Neural cell (in vitro differentiated cells): ENCODE measurements around the gene LRMDA. TPM values are rescaled to one million over a fixed set of nuclear protein-coding genes. Genes with fewer than 3 reads are reported as not detected.

Experiments used
- H2AFZ ChIP-seq: fragments of 200-600, 300-800 bp; sonication (generic), shearing (Covaris generic); 2 replicates; pipeline ENCODE4 v1.6.0; 2014; ENCODE audit warnings: low read depth, mild to moderate bottlenecking, antibody characterized with exemption, low read length, moderate library complexity
- H3F3A ChIP-seq: fragments of 200-600 bp; shearing (Covaris generic); 2 replicates; pipeline ENCODE4 v1.6.1; 2016; ENCODE audit warnings: mild to moderate bottlenecking, moderate library complexity, mixed read lengths, antibody characterized with exemption, low read length; ENCODE audit not compliant: insufficient read depth, poor library complexity, severe bottlenecking
- H3K27ac ChIP-seq: fragments of 200-600, 300-800 bp; sonication (generic), shearing (Covaris generic); 2 replicates; pipeline ENCODE4 v1.5.1; 2014; ENCODE audit warnings: mild to moderate bottlenecking, low read length, moderate library complexity
- H3K27me3 ChIP-seq: fragments of 300-800, 200-600 bp; sonication (generic), shearing (Covaris generic); 2 replicates; pipeline ENCODE4 v1.6.0; 2014; ENCODE audit warnings: mild to moderate bottlenecking, low read depth, low read length, moderate library complexity; ENCODE audit not compliant: insufficient read depth
- H3K36me3 ChIP-seq: fragments of 300-800, 200-600 bp; sonication (generic), shearing (Covaris generic); 2 replicates; pipeline ENCODE4 v1.5.1; 2014; ENCODE audit warnings: mild to moderate bottlenecking, antibody characterized with exemption, low read length, moderate library complexity; ENCODE audit not compliant: insufficient read depth
- H3K4me2 ChIP-seq: fragments of 300-800, 200-600 bp; sonication (generic), shearing (Covaris generic); 2 replicates; pipeline ENCODE4 v1.6.0; 2014; ENCODE audit warnings: mild to moderate bottlenecking, low read length
- H3K4me3 ChIP-seq: fragments of 300-800, 200-600 bp; sonication (generic), shearing (Covaris generic); 2 replicates; pipeline ENCODE4 v1.5.1; 2014; ENCODE audit warnings: mild to moderate bottlenecking, low read length, moderate library complexity
- H3K79me2 ChIP-seq: fragments of 200-600 bp; shearing (Covaris generic); replicated peaks from 2 replicates; pipeline ENCODE4 v1.6.0; 2014; ENCODE audit warnings: mild to moderate bottlenecking, low read length, moderate library complexity; ENCODE audit not compliant: insufficient read depth
- H3K9ac ChIP-seq: fragments of 300-800, 200-600 bp; sonication (generic), shearing (Covaris generic); 2 replicates; pipeline ENCODE4 v1.6.1; 2016; ENCODE audit warnings: mild to moderate bottlenecking, low read length, mixed read lengths
- H3K9me2 ChIP-seq: fragments of 200-600 bp; shearing (Covaris generic); 2 replicates; pipeline ENCODE4 v1.6.1; 2016; ENCODE audit warnings: mild to moderate bottlenecking, low read length, mixed read lengths; ENCODE audit not compliant: insufficient read depth
- H3K9me3 ChIP-seq: fragments of 200-600, 300-800 bp; sonication (generic), shearing (Covaris generic); 2 replicates; pipeline ENCODE4 v1.6.1; 2016; ENCODE audit warnings: mild to moderate bottlenecking, mixed run types, low read length, moderate library complexity, mixed read lengths
- H4K20me1 ChIP-seq: fragments of 200-600 bp; shearing (Covaris generic); 2 replicates; pipeline ENCODE4 v1.6.1; 2016; ENCODE audit warnings: mild to moderate bottlenecking, mixed run types; ENCODE audit not compliant: insufficient read depth
- CTCF ChIP-seq: fragments of 450-650 bp; IDR thresholded peaks from 2 replicates; pipeline ENCODE4 v1.5.1; 2014; ENCODE audit warnings: antibody characterized with exemption, mild to moderate bottlenecking, moderate library complexity; ENCODE audit not compliant: poor library complexity, severe bottlenecking
- EP300 ChIP-seq: fragments of 450-650 bp; conservative IDR thresholded peaks from 2 replicates; pipeline ENCODE4 v1.6.1; 2014; ENCODE audit warnings: antibody characterized with exemption, mild to moderate bottlenecking, moderate library complexity; ENCODE audit not compliant: poor library complexity, severe bottlenecking
- EZH2 ChIP-seq: fragments of 200-600, 300-800 bp; shearing (Covaris generic), sonication (generic); IDR thresholded peaks from 2 replicates; pipeline ENCODE4 v1.6.1; 2014; ENCODE audit warnings: antibody characterized with exemption, low read length, borderline replicate concordance, mild to moderate bottlenecking; ENCODE audit not compliant: insufficient read depth, poor library complexity, severe bottlenecking
- MXI1 ChIP-seq: fragments of 450-650 bp; conservative IDR thresholded peaks from 2 replicates; pipeline ENCODE4 v1.6.1; 2014; ENCODE audit warnings: antibody characterized with exemption, mild to moderate bottlenecking; ENCODE audit not compliant: poor library complexity, severe bottlenecking
- POLR2AphosphoS5 ChIP-seq: IDR thresholded peaks from 2 replicates; pipeline ENCODE4 v1.6.1; 2012
- RAD21 ChIP-seq: fragments of 450-650 bp; conservative IDR thresholded peaks from 2 replicates; pipeline ENCODE4 v1.6.1; 2014; ENCODE audit warnings: antibody characterized with exemption, mild to moderate bottlenecking, moderate library complexity
- REST ChIP-seq: IDR thresholded peaks from 2 replicates; pipeline ENCODE4 v1.6.1; 2012; ENCODE audit warnings: borderline replicate concordance
- SMC3 ChIP-seq: fragments of 450-650 bp; conservative IDR thresholded peaks from 2 replicates; pipeline ENCODE4 v1.6.1; 2014; ENCODE audit warnings: antibody characterized with exemption, mild to moderate bottlenecking, moderate library complexity; ENCODE audit not compliant: poor library complexity
- TAF1 ChIP-seq: IDR thresholded peaks from 2 replicates; pipeline ENCODE4 v1.6.1; 2012; ENCODE audit warnings: low read depth
- polyA plus RNA-seq: library from polyadenylated mRNA; depleted of rRNA; stranded (reverse); fragments of >200 nt; gene quantifications from 2 replicates; pipeline ENCODE4 v1.2.3, GENCODE V29; 2014

LRMDA gene
- polyA plus RNA-seq, 1 donor from 2014 or later, result 5.6 TPM

- no peak overlapping the region for H3K4me2 ChIP-seq
- no peak for TF ChIP-seq EZH2
- TF ChIP-seq POLR2AphosphoS5, result no peak
- no peak for TF ChIP-seq REST
- no peak for TF ChIP-seq MXI1
- no peak for TF ChIP-seq TAF1
- no peak for TF ChIP-seq RAD21
- TF ChIP-seq CTCF, result no peak
- TF ChIP-seq EP300, result no peak
- no peak for TF ChIP-seq SMC3
These were observed 285.1 kb downstream of the LRMDA start for GRCh38 chr10:75716506-75716905.

GRCh38 chr10:75717126-75717916 is 285.9 kb downstream of the LRMDA start:
- TF ChIP-seq EP300, result no peak
- no peak for TF ChIP-seq EZH2
- no peak for TF ChIP-seq REST
- TF ChIP-seq POLR2AphosphoS5, result no peak
- peak; percentile 19 for TF ChIP-seq SMC3
- H3K4me3 ChIP-seq, result no peak overlapping the region
- H3K36me3 ChIP-seq, result no peaks in the 10 kb centered on the region
- no peaks in the 10 kb centered on the region for H4K20me1 ChIP-seq
- H2AFZ ChIP-seq, result no peak overlapping the region
- H3K27me3 ChIP-seq, result no peaks in the 10 kb centered on the region
- no peaks in the 10 kb centered on the region for H3F3A ChIP-seq
- no peak overlapping the region for H3K27ac ChIP-seq
- H3K4me2 ChIP-seq, result no peak overlapping the region
- H3K9me2 ChIP-seq, result no peaks in the 10 kb centered on the region
- no peaks in the 10 kb centered on the region for H3K9me3 ChIP-seq
- no peak overlapping the region for H3K9ac ChIP-seq
- no peaks in the 10 kb centered on the region for H3K79me2 ChIP-seq

More at GRCh38 chr10:75716506-75716905, 285.1 kb downstream of the LRMDA start:
- Histone ChIP-seq H3K9me2 (no peaks in the 10 kb centered on the region), H3K36me3 (no peaks in the 10 kb centered on the region), H3K9ac (no peak overlapping the region), H2AFZ (no peak overlapping the region), H3K27ac (no peak overlapping the region), H3F3A (no peaks in the 10 kb centered on the region), H3K79me2 (no peaks in the 10 kb centered on the region), H3K4me3 (no peak overlapping the region), H3K9me3 (no peaks in the 10 kb centered on the region), H3K27me3 (no peaks in the 10 kb centered on the region), H4K20me1 (no peaks in the 10 kb centered on the region)
